C4-2B (cell line): ENCODE data around the gene CNTNAP5.

Experiments
- CTCF ChIP-seq: fragments of 450-650 bp; conservative IDR thresholded peaks from 2 replicates; pipeline ENCODE4 v1.5.1; 2017; ENCODE audit warnings: mild to moderate bottlenecking
- ZFX ChIP-seq: fragments of 450-650 bp; IDR thresholded peaks from 2 replicates; pipeline ENCODE4 v1.6.1; 2017

GRCh38 chr2:124664363-124664762, 639.3 kb downstream of the CNTNAP5 start:
- no peak for TF ChIP-seq ZFX
- no peak for TF ChIP-seq CTCF
